T47D (cell line): ENCODE results near the gene ASF1B.

Experiments
- DNase-seq, 2 experiments: peaks; one replicate each; pipeline versions ENCODE4 v3.0.0 to v3.0.0-alpha.2; 2011 to 2012; ENCODE audit warnings: low read depth in 1 of 2, low spot score in 1 of 2
- JUND ChIP-seq: IDR thresholded peaks from 2 replicates; pipeline ENCODE4 v1.6.1; 2012; ENCODE audit warnings: low read depth
- in situ Hi-C: cut with HindIII; loops from 2 replicates; pipeline ENCODE4 v1.10.0; 2016; ENCODE audit warnings: low sequenced_read_pairs, low pct_unique_long_range_greater_than_20kb

The ASF1B gene

GRCh38 chr19:14141041-14141440 is 4.7 kb upstream of the ASF1B start:
- no peak for DNase-seq
- TF ChIP-seq JUND = no peak
- in situ Hi-C loops = no loop called here

GRCh38 chr19:14139944-14140343 is 3.6 kb upstream of the ASF1B start:
- DNase-seq = peak in 1 of 2 experiments; percentile 87
- in situ Hi-C loops = no loop called here
- TF ChIP-seq JUND = no peak

- in situ Hi-C loops = no loop called here
- no peak for TF ChIP-seq JUND
- peak in 1 of 2 experiments; percentile 29 for DNase-seq
These were observed 2.3 kb upstream of the ASF1B start for GRCh38 chr19:14138576-14139265.

- DNase-seq = no peak
- TF ChIP-seq JUND = no peak
- in situ Hi-C loops = no loop called here
These were observed 342 bp downstream of the ASF1B start for GRCh38 chr19:14135985-14136508.

DNA sequence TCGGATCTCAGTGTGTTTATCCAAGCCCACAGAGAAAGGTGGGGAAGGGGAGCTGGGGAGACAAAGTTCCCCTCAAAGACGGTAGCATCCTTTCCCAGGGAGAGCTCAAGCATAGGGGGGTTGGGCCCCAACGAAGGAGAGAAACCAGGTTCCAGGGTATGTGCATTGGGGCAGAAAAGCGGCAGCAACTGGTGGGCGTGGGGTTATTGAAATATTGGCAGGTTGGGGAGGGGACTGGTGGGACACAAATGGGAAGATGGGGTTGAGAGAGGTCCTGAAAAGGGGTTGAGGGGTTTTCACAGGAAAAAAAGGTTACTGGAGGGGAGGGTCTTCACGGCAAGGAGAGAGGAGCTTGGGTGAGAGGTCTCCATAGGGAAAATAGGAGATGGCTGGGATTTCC is 1.0 kb downstream of the ASF1B start:
- in situ Hi-C loops = no loop called here
- no peak for DNase-seq
- TF ChIP-seq JUND = no peak

DNA sequence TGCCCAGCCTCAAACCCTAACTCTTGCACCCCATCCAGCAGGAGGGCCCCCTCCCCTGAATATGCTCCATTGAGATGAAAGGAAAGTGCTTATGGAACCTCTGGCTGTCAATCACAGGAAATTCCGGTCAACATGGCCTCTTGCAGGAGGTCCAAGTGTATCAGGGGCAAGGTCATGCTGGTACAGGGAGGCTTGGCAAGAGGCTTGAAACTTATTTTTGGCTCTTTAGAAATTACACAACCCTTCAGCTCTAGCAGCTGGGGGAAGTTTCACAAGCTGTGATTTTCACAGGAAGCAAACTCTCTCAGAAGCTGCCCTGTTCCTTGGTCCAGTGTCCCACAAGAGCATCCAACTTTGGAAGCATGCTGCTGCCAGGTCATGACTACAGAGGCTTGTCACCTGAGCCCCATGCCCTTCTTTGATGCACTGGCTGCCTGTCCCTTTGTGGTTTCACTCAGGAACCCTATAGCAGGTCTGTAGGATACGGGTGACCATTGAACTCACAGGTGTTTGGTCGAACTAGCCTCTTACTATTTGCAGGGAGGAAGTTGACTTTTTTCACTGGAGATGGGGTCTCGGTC is 8.4 kb downstream of the ASF1B start:
- no peak for DNase-seq
- TF ChIP-seq JUND = no peak
- in situ Hi-C loops = no loop called here

DNA sequence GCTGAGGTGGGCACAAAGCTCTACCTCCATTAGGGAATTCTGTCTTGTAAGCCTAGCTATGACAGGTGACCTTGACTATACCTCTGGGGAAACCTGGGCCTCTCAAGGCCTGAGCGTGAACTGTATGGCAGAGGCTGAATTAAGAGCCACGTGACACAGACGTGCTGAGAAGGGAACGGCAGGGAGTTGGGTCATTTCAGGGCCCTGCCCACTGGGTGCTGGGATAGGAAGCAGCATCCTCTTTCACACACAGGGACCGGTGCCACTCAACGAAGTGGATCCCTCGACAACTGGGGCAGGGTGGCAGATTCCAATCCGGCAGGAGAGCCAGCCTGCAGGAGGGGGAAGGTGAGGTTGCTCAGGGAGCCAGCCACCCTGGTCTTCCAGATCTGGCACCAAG is 9.2 kb downstream of the ASF1B start:
- DNase-seq = no peak
- no peak for TF ChIP-seq JUND
- in situ Hi-C loops = no loop called here

DNA sequence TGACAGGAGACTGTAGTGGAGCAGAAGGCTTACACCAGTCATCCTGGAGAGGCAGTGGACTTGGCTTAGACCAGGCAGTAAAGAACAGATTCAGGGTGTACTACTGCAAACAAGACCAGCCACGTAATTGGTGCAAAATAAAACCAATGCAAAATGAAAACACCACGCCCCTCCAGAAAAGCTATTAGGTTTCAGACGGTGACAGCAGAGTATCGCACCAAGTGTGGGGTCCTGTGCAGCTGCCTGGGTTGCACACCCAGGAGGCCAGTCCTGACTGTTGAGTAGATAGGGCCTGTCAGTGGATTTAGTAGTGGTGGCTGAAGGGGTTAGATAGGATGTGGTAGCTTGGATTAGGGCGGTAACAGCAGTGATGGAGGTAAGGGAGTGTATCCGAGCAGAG is 13.5 kb downstream of the ASF1B start:
- in situ Hi-C loops = no loop called here

GRCh38 chr19:14120497-14120780 is 15.9 kb downstream of the ASF1B start:
- in situ Hi-C loops = no loop called here
- no peak for DNase-seq
- no peak for TF ChIP-seq JUND

More for the DNA sequence above, 13.5 kb downstream of the ASF1B start:
- no peak for DNase-seq
- no peak for TF ChIP-seq JUND

- no peak for DNase-seq
- in situ Hi-C loops = no loop called here
- TF ChIP-seq JUND = no peak
These were observed 16.5 kb downstream of the ASF1B start for GRCh38 chr19:14119644-14120496.

DNA sequence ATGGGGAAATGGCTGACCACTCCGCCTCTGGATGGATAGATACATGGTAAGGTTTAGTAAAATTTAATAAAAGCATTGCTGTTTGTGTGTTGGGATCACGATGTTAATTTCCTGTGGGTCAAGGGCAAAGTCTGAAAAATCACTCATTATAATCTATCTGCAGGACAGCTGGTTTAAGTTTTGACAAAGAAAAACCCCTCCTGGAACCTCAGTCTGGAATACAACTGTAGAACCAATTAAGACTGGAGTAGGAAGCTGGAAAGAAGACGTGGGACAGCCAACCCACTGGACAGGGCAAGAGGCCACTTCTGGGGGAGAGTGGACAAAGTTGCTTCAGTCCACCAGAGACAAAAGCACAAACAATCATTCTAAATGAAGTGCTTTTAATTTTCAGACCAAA is 17.2 kb downstream of the ASF1B start:
- in situ Hi-C loops = no loop called here
- TF ChIP-seq JUND = no peak
- no peak for DNase-seq

- in situ Hi-C loops = no loop called here
- peak in 1 of 2 experiments; percentile 40 for DNase-seq
- TF ChIP-seq JUND = no peak
These were observed 18.0 kb downstream of the ASF1B start for GRCh38 chr19:14118165-14119051.

DNA sequence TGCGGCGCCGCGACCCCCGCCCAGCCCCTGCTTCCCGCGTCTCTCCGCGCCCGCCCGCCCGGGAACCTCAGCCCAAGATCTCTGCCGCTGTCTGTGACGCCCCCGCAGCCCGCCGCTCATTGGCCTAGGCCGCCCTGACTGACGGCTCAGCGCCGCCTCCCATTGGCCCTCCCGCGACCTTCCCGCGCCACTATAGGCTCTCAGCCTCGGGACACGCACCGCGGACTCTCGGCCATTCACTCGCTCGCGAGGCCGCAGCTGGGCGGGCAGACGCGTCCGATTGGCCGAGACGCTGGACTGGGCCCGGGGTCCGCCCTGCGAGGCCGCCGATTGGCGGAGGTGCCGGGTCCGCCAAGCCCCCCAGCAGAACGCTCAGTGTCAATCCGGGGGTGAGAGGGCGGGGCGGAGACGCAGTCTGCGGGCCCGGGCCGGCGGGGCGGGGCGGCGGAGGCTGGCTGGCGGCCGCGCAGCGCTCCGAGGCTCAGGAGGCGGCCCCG is 18.7 kb downstream of the ASF1B start, which contains the start of gene PRKACA:
Gene PRKACA, minus strand, starts transcription at position 95 of the 497 bp plus-strand sequence. CDS start 215 bp downstream, outside the sequence.
- in situ Hi-C loops = no loop called here
- TF ChIP-seq JUND = no peak
- peak; percentile 95 to 98 for DNase-seq
